IMR-90 (cell line): ENCODE results near the gene FAM120A.

Experiments
- CEBPB ChIP-seq: IDR thresholded peaks from 2 replicates; pipeline ENCODE4 v1.6.1; 2012; ENCODE audit warnings: low read depth, low read length, improper control_type of control experiment
- MAFK ChIP-seq: IDR thresholded peaks from 2 replicates; pipeline ENCODE4 v1.6.1; 2012; ENCODE audit warnings: low read depth, low read length, improper control_type of control experiment
- MXI1 ChIP-seq: IDR thresholded peaks from 2 replicates; pipeline ENCODE4 v1.6.1; 2012; ENCODE audit warnings: low read depth, mild to moderate bottlenecking, low read length, moderate library complexity, borderline replicate concordance
- POLR2A ChIP-seq: IDR thresholded peaks from 2 replicates; pipeline ENCODE4 v1.6.1; 2012; ENCODE audit warnings: mild to moderate bottlenecking, low read depth, low read length
- RFX5 ChIP-seq: IDR thresholded peaks from 2 replicates; pipeline ENCODE4 v1.8.0; 2012; ENCODE audit warnings: low read depth, mild to moderate bottlenecking, low read length, moderate library complexity
- TF ChIP-seq, protein P1 (sequence below): conservative IDR thresholded peaks from 2 replicates; pipeline ENCODE4 v1.5.1; 2012; ENCODE audit warnings: mild to moderate bottlenecking, low read depth, low read length, improper control_type of control experiment
- TF ChIP-seq, protein P2 (sequence below): fragments of 150-350 bp; IDR thresholded peaks from 2 replicates; pipeline ENCODE4 v1.6.1; 2016; ENCODE audit warnings: low read depth, mild to moderate bottlenecking, low read length, moderate library complexity, borderline replicate concordance

DNA sequence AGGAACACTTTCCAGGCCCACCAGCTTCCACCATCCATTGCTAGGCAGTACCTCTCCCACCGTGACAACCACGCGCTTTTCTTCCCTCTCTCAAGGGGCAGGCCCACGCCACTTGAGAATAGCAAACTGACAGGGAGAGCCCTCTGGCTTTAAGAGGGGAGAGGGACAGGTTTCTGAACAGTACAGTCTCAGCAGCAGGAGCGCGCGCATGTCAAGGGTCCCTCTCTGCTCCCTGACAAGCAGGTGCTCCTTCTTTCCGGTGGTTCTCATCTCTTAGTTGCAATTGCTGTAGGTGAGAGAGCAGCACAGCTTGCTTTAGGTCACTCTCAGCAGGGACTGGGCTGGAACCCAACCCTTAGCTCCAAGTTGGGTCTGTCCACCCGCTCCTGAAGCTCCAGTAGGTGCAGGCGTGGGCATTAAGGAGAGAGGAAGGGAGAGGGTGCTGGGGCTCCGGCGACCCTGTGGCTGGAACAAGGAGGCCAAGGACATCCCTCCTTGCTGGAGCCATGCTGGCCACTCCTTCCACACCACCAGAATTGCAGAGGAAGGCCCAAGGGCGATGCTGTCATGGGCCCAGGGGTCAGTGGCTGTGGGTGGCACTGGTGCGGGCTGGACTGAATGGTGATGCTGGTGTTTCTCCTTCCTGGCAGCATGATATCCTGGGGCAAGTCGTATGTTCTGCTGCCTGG lies 115.9 kb downstream of the FAM120A start:
- TF ChIP-seq CEBPB (no peak), POLR2A (no peak), RFX5 (no peak), MXI1 (no peak; the same call in 1 of the 2 replicates), MAFK (no peak)
- TF ChIP-seq, protein P1, sequence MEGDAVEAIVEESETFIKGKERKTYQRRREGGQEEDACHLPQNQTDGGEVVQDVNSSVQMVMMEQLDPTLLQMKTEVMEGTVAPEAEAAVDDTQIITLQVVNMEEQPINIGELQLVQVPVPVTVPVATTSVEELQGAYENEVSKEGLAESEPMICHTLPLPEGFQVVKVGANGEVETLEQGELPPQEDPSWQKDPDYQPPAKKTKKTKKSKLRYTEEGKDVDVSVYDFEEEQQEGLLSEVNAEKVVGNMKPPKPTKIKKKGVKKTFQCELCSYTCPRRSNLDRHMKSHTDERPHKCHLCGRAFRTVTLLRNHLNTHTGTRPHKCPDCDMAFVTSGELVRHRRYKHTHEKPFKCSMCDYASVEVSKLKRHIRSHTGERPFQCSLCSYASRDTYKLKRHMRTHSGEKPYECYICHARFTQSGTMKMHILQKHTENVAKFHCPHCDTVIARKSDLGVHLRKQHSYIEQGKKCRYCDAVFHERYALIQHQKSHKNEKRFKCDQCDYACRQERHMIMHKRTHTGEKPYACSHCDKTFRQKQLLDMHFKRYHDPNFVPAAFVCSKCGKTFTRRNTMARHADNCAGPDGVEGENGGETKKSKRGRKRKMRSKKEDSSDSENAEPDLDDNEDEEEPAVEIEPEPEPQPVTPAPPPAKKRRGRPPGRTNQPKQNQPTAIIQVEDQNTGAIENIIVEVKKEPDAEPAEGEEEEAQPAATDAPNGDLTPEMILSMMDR = no peak
- TF ChIP-seq, protein P2, sequence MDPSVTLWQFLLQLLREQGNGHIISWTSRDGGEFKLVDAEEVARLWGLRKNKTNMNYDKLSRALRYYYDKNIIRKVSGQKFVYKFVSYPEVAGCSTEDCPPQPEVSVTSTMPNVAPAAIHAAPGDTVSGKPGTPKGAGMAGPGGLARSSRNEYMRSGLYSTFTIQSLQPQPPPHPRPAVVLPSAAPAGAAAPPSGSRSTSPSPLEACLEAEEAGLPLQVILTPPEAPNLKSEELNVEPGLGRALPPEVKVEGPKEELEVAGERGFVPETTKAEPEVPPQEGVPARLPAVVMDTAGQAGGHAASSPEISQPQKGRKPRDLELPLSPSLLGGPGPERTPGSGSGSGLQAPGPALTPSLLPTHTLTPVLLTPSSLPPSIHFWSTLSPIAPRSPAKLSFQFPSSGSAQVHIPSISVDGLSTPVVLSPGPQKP = no peak
